Spleen (tissue), 11 donors: Measurements from ENCODE around the gene STK11IP. TPM values are rescaled to one million over a fixed set of nuclear protein-coding genes. Genes with fewer than 3 reads are reported as not detected.

Experiments
- DNase-seq: peaks from one replicate; pipeline ENCODE4 v3.0.0-alpha.2; 2020
- H3K27ac ChIP-seq, 8 donors: fragments of 200-600 bp; sonication (generic) in 7 of 8; 1 replicate in 4 of 8; 2 replicates in 4 of 8; pipeline versions ENCODE4 v1.5.0 to v1.8.0; 2016 to 2021; ENCODE audit warnings: inconsistent platforms in 4 of 8, mild to moderate bottlenecking in 4 of 8, moderate library complexity in 1 of 8
- H3K27me3 ChIP-seq, 7 donors: fragments of 200-600 bp; sonication (generic) in 6 of 7; replicated peaks in 1 of 7; 1 replicate in 4 of 7; 2 replicates in 3 of 7; pipeline versions ENCODE4 v1.5.0 to v1.8.0; 2016 to 2021; ENCODE audit warnings: inconsistent platforms in 3 of 7, mild to moderate bottlenecking in 1 of 7
- H3K36me3 ChIP-seq, 6 donors: fragments of 200-600 bp; sonication (generic) in 5 of 6; 1 replicate in 4 of 6; 2 replicates in 2 of 6; pipeline versions ENCODE4 v1.5.0 to v1.8.0; 2016 to 2021; ENCODE audit warnings: inconsistent platforms in 2 of 6
- H3K4me1 ChIP-seq, 6 donors: fragments of 200-600 bp; sonication (generic) in 5 of 6; 1 replicate in 3 of 6; 2 replicates in 3 of 6; pipeline versions ENCODE4 v1.5.0 to v1.8.0; 2016 to 2021; ENCODE audit warnings: inconsistent platforms in 3 of 6
- H3K4me3 ChIP-seq, 8 donors: fragments of 200-600 bp; sonication (generic) in 7 of 8; 1 replicate in 4 of 8; 2 replicates in 4 of 8; pipeline versions ENCODE4 v1.5.0 to v1.8.0; 2016 to 2021; ENCODE audit warnings: inconsistent platforms in 4 of 8, mild to moderate bottlenecking in 4 of 8, moderate library complexity in 2 of 8
- H3K9me3 ChIP-seq, 8 donors: fragments of 200-600 bp; sonication (generic) in 7 of 8; 1 replicate in 4 of 8; 2 replicates in 4 of 8; pipeline versions ENCODE4 v1.5.0 to v1.8.0; 2016 to 2021; ENCODE audit warnings: inconsistent platforms in 4 of 8
- POLR2A ChIP-seq, 3 donors: fragments of 450-650 bp; IDR thresholded peaks; one replicate each; pipeline ENCODE4 v1.5.1; 2017; ENCODE audit warnings: antibody characterized with exemption in 3 of 3, mild to moderate bottlenecking in 1 of 3
- POLR2AphosphoS5 ChIP-seq, 3 donors: sonication (generic); formaldehyde crosslinking; IDR thresholded peaks; one replicate each; pipeline ENCODE4 v1.5.1; 2017; ENCODE audit warnings: antibody characterized with exemption in 3 of 3
- WGBS, 5 donors: extraction: QIAGEN DNeasy Blood & Tissue Kit in 3 of 5; methylation state at CpG; one replicate each; pipeline versions ENCODE4 v1.1.5 to v1.1.7; 2013 to 2018; 5-methylcytosine and 5-hydroxymethylcytosine counted together
- intact Hi-C: fragments of 100-400 bp; cut with DNase I; formaldehyde crosslinking; loops from one replicate; pipeline ENCODE4 v1.15.0; 2023; ENCODE audit warnings: low total_unique reads
- polyA plus RNA-seq, 3 donors: library from polyadenylated mRNA; stranded (reverse); fragments of 200-250 nt; gene quantifications; one replicate each; pipeline ENCODE4 v1.2.1, GENCODE V29; 2013
- total RNA-seq, 7 donors: library from RNA; depleted of rRNA in 3 of 7; stranded (reverse); fragments of >200 nt in 3 of 7; fragmentation: NEBNext Ultra II Directional in 4 of 7; extraction: Animal tissue kit (Norgen Biotek cat#: 25700) in 4 of 7; gene quantifications; one replicate each; pipeline versions ENCODE4 v1.1.0 to v1.2.1, GENCODE V29; 2016 to 2021
- TF ChIP-seq, protein P1 (sequence below), 11 experiments: fragments of 200-600 bp in 7 of 11; fragments of 450-650 bp in 4 of 11; sonication (generic) in 4 of 11; IDR thresholded peaks in 8 of 11; conservative IDR thresholded peaks in 3 of 11; 1 replicate in 7 of 11; 2 replicates in 4 of 11; pipeline versions ENCODE4 v1.4.0 to v1.8.0; 2016 to 2021; ENCODE audit warnings: antibody characterized with exemption in 11 of 11, inconsistent platforms in 4 of 11, mild to moderate bottlenecking in 1 of 11
- donor health status: healthy with polysubstance abuse.
- donor health status: DM: no; HTN: no; CAD: no; lungs with moderate emphysema.
- donor health status: DM: no; HTN: no; CAD: no.
- donor health status: Bipolar disorder and iron deficiency.
- donor health status: healthy.
- donor health status: DM: no; HTN: no; CAD: no.
- donor health status: DM: yes; HTN: yes; CAD: no.

The STK11IP gene
- total and polyA plus RNA-seq, 10 donors: 15.8 to 57.0 (median 36.5) TPM

DNA sequence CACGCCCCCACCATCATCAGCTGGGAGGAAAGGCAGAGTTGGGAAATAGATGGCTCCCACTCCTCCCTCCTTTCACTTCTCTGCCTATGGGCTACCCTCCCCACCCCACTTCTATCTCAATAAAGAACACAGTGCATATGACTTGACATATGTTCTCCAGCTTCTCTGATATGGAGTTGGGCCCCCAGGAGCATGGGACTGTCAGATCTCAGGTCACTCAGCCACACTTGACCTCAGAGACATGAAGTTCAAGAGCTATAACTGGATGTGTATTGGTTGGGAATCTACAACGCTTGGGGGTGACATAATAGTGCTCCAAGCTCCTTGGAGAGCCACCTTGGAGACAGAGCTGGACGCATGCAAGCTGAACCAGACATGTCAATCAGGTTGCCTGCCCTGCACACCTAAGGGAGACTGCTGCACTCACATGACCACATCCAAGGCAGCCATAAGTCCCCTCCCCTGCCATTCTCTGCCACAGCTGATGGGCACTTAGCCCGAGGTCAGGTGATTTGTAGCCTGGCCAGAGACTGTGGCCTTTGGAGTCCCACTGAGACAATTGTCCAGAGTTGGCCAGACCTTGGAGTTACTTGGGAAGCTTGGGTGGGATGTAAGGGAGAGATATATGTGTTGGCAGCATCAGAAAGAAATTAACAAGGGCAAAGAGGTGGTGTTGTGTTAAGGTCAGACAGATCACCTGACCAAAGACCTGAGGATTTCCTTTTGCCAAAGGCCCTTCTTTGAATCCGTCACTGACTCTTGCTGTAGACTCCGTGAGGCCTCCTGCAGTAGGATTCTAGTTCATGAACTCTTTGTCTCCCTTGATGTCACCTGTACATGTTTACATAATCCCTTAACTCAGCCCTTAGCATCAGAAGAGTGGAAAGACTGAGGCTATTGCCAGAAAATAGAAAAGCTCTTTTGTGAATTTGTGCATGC, 21.8 kb upstream of the STK11IP start:
- TF ChIP-seq, protein P1, sequence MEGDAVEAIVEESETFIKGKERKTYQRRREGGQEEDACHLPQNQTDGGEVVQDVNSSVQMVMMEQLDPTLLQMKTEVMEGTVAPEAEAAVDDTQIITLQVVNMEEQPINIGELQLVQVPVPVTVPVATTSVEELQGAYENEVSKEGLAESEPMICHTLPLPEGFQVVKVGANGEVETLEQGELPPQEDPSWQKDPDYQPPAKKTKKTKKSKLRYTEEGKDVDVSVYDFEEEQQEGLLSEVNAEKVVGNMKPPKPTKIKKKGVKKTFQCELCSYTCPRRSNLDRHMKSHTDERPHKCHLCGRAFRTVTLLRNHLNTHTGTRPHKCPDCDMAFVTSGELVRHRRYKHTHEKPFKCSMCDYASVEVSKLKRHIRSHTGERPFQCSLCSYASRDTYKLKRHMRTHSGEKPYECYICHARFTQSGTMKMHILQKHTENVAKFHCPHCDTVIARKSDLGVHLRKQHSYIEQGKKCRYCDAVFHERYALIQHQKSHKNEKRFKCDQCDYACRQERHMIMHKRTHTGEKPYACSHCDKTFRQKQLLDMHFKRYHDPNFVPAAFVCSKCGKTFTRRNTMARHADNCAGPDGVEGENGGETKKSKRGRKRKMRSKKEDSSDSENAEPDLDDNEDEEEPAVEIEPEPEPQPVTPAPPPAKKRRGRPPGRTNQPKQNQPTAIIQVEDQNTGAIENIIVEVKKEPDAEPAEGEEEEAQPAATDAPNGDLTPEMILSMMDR (IDR thresholded peaks at IDR 0.05 in 8 of 11, conservative IDR thresholded peaks at IDR 0.05 in 3 of 11): no peak
- TF ChIP-seq POLR2A (IDR thresholded peaks at IDR 0.05) (no peak), POLR2AphosphoS5 (IDR thresholded peaks at IDR 0.05) (no peak)
- Histone ChIP-seq H3K27me3 (peaks cover 0 to 63% (median 16%) of the 10 kb centered on the region in 7 donors), H3K36me3 (no peaks in the 10 kb centered on the region), H3K4me3 (no peak overlapping the region), H3K27ac (no peak overlapping the region), H3K4me1 (peaks cover 0 to 12% (median 7%) of the 10 kb centered on the region in 6 donors), H3K9me3 (no peaks in the 10 kb centered on the region)
- no peak for DNase-seq
- 65 to 83% (median 79%) methylated on average over 5 to 6 of the region's 6 CpGs for WGBS, 5 donors
- intact Hi-C loops: no loop called here

DNA sequence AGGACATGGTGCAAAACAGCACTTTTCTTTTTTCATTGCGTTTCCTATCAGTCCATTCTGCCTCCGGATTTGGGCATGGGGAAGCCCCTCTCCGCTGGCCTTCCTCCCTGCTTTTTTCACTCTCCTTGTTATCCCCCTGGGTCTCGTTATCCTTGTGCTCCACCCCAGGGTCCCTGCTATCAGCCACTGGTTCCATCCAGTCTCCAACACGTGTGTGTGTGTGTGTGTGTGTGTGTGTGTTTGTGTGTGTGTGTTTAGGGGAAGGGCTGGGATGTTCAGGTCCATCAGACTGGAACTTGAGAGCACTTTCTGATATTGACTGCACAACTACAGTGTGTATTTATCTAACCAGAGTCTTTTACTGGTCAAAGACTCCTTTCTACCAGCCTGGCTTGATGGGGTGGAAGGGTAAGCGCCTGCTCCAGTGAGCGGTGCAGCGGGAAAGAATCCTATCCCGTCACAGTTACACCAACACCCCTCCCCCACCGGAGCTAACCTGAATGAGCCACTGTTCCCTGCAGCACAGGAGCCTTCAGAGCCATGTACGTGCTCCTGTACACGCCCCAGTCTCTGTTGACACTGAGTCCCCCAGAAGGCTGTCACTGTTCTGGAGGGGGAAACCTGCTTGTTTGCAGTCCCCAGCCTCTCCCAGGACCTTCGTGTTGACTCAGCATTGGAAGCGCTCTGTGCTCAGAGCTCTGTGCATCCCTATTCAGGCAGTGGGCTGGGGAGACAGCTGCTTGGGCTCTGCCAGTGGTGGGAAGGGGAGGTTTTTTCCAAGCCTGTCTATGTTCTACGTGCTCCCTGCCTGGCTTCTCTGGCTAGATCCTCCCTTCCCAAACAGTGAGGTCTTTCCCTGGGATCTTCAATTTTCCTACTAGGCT, 20.9 kb upstream of the STK11IP start:
- H3K9me3 ChIP-seq: no peaks in the 10 kb centered on the region
- TF ChIP-seq POLR2A (IDR thresholded peaks at IDR 0.05): no peak
- TF ChIP-seq POLR2AphosphoS5 (IDR thresholded peaks at IDR 0.05): no peak
- TF ChIP-seq, protein P1 (IDR thresholded peaks at IDR 0.05 in 8 of 11, conservative IDR thresholded peaks at IDR 0.05 in 3 of 11): no peak
- 47 to 67% (median 56%) methylated on average over 15 of the region's 15 CpGs for WGBS, 5 donors
- peaks cover 0 to 2% (median 0%) of the 10 kb centered on the region in 6 donors for H3K4me1 ChIP-seq
- H3K27ac ChIP-seq: no peak overlapping the region
- peaks cover 0 to 53% (median 7%) of the 10 kb centered on the region in 7 donors for H3K27me3 ChIP-seq
- no peaks in the 10 kb centered on the region for H3K36me3 ChIP-seq
- intact Hi-C loops: no loop called here
- no peak overlapping the region for H3K4me3 ChIP-seq
- no peak for DNase-seq

DNA sequence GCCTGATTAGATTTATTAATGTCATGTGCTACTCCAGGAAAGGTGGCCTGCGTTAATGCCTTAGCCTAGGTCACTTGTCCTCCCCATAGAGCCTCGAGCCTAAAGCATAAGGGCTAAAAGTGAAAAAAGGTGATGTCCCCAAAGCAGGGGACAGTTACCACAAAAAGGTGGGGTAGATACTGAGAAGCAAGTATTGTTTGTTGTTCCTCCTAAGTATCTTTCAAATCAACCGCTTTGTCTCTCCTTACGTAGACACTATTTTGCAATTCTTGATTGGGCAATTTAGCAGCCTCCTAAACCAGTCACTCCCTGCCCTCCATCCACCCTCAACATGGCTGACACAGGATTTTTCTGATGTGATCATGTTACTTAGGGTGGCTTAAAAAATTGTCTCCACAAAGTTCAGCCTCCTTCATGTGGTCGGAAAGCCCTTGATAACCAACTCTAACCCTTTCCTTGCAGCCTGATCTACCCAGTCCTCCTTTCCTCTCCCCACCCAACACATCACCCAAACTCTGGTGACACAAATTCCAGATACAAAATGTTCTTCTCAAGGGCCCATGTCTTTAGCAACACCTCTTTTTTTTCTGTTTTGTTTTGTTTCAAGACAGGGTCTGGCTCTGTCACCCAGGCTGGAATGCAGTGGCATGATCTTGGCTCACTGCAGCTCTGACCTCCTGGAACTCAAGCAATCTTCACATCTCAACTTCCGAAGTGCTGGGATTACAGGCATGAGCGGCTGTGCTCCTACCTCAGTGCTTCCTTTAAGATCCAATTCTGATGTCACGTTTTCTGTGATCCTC, 18.6 kb upstream of the STK11IP start:
- H3K4me3 ChIP-seq: no peak overlapping the region
- 67 to 87% (median 70%) methylated on average over 8 of the region's 8 CpGs for WGBS, 5 donors
- no peak for DNase-seq
- no peaks in the 10 kb centered on the region for H3K9me3 ChIP-seq
- H3K4me1 ChIP-seq: no peaks in the 10 kb centered on the region
- intact Hi-C loops: no loop called here
- no peaks in the 10 kb centered on the region for H3K36me3 ChIP-seq
- no peak overlapping the region for H3K27ac ChIP-seq
- H3K27me3 ChIP-seq: peaks cover 0 to 34% (median 0%) of the 10 kb centered on the region in 7 donors
- TF ChIP-seq POLR2AphosphoS5 (IDR thresholded peaks at IDR 0.05): no peak
- TF ChIP-seq POLR2A (IDR thresholded peaks at IDR 0.05): no peak
- TF ChIP-seq, protein P1 (IDR thresholded peaks at IDR 0.05 in 8 of 11, conservative IDR thresholded peaks at IDR 0.05 in 3 of 11): no peak
